Stimulated activated CD8-positive, alpha-beta memory T cell treated with anti-CD3 and anti-CD28 coated beads, Interleukin-15, amount 100 ng/mL, for 24 hours (primary cell): ENCODE measurements around the gene SYT14.
"Not testable (repeated sequence)": the region's sequence is repeated elsewhere in the genome, so short reads cannot be mapped to it uniquely, and the experiment has no call there.

Experiments used
- DNase-seq: peaks from one replicate; pipeline ENCODE4 v3.0.0-alpha.2; 2020; ENCODE audit warnings: low read depth

SYT14 gene

GRCh38 chr1:209945377-209945776 lies 7.4 kb downstream of the SYT14 start:
- DNase-seq, result no peak

- no peak for DNase-seq
These were observed 10.1 kb downstream of the SYT14 start for GRCh38 chr1:209948155-209948554.

GRCh38 chr1:209956116-209956515 lies 18.1 kb downstream of the SYT14 start:
- no peak for DNase-seq

- DNase-seq, result no peak
These were observed 21.6 kb downstream of the SYT14 start for GRCh38 chr1:209959623-209960022.

- no peak for DNase-seq
These were observed 22.9 kb downstream of the SYT14 start for GRCh38 chr1:209960926-209961325.

- DNase-seq, result no peak
These were observed 24.4 kb downstream of the SYT14 start for GRCh38 chr1:209962388-209962787.

- no peak for DNase-seq
These were observed 24.8 kb downstream of the SYT14 start for GRCh38 chr1:209962856-209963255.

- no peak for DNase-seq
These were observed 28.0 kb downstream of the SYT14 start for GRCh38 chr1:209965996-209966395.

- not testable (repeated sequence) for DNase-seq
These were observed 40.7 kb downstream of the SYT14 start for GRCh38 chr1:209978721-209979120.

- DNase-seq, result no peak
These were observed 45.9 kb downstream of the SYT14 start for GRCh38 chr1:209983953-209984352.

- DNase-seq, result no peak
These were observed 47.0 kb downstream of the SYT14 start for GRCh38 chr1:209985002-209985401.

GRCh38 chr1:209988706-209989105 lies 50.7 kb downstream of the SYT14 start:
- no peak for DNase-seq

- DNase-seq, result no peak
These were observed 51.5 kb downstream of the SYT14 start for GRCh38 chr1:209989525-209989924.

- DNase-seq, result no peak
These were observed 55.2 kb downstream of the SYT14 start for GRCh38 chr1:209993061-209993830.

GRCh38 chr1:209996348-209996747 lies 58.3 kb downstream of the SYT14 start:
- no peak for DNase-seq

GRCh38 chr1:209999005-209999404 lies 61.0 kb downstream of the SYT14 start:
- no peak for DNase-seq

- no peak for DNase-seq
These were observed 63.7 kb downstream of the SYT14 start for GRCh38 chr1:210001751-210002150.

GRCh38 chr1:210003501-210003900 lies 65.5 kb downstream of the SYT14 start:
- no peak for DNase-seq

GRCh38 chr1:210010161-210010560 lies 72.1 kb downstream of the SYT14 start:
- no peak for DNase-seq

GRCh38 chr1:210021145-210021860 lies 83.3 kb downstream of the SYT14 start:
- DNase-seq, result no peak

GRCh38 chr1:210022044-210022443 lies 84.0 kb downstream of the SYT14 start:
- DNase-seq, result no peak

GRCh38 chr1:210024282-210024681 lies 86.3 kb downstream of the SYT14 start:
- no peak for DNase-seq

GRCh38 chr1:210024996-210025395 lies 87.0 kb downstream of the SYT14 start:
- DNase-seq, result no peak

GRCh38 chr1:210025870-210026269 lies 87.9 kb downstream of the SYT14 start:
- no peak for DNase-seq
